SK-N-SH treated with all-trans-retinoic acid at 6 μM for 48 hours (cell line): ENCODE results near the gene TRPV5.

Experiments
- ESRRG ChIP-seq: fragments of 250-450 bp; sonication (Bioruptor Pico); IDR thresholded peaks from 2 replicates; pipeline ENCODE4 v1.6.1; 2021; ENCODE audit warnings: mild to moderate bottlenecking
- GLIS3 ChIP-seq: fragments of 250-450 bp; sonication (Bioruptor Pico); IDR thresholded peaks from 2 replicates; pipeline ENCODE4 v1.5.0; 2020; ENCODE audit warnings: mild to moderate bottlenecking, moderate library complexity
- POU6F1 ChIP-seq: fragments of 250-450 bp; sonication (Bioruptor Pico); IDR thresholded peaks from 2 replicates; pipeline ENCODE4 v1.8.0; 2021; ENCODE audit warnings: low read depth, mild to moderate bottlenecking, moderate library complexity, borderline replicate concordance
- ZC3H10 ChIP-seq: fragments of 250-450 bp; sonication (Bioruptor Pico); IDR thresholded peaks from 2 replicates; pipeline ENCODE4 v1.5.1; 2021; ENCODE audit warnings: mild to moderate bottlenecking, moderate library complexity

- TF ChIP-seq ZC3H10 (no peak), ESRRG (CRISPR knock-in tag) (no peak), GLIS3 (CRISPR knock-in tag) (no peak), POU6F1 (CRISPR knock-in tag) (no peak)
These were observed 5.1 kb upstream of the TRPV5 start for GRCh38 chr7:142938611-142939010.
